ENCODE results near the gene RANGAP1.

DNA sequence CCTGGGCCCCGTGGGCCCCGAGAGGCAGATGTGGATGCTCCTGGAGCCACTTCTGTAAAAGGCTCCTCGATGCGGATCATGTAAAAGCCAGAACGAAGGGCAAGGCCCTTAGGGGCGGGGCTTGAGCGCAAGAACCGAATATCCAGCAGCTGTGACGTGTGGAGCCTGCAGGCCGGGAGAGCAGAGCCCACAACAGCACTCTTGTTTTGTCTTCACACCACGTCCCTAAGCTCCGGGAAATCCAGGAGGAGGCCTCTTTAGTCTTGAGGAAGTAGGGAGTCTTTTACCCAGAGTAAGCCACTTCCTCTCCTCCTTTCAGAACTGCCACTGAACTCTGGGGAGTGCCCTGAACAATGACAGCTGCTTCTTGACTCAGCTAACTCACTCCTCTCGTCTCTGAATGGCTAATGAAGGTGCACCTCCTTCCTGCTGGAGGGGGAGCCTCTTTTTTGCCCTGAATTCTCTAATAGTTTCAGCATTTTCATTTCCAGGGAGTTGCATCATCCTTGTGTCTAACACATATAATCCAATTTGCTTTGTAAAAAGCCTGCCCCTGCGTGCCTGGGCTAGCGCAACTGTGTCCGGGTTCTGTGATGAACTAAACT lies 68.3 kb downstream of the RANGAP1 start:
- TF ChIP-seq, protein P1, sequence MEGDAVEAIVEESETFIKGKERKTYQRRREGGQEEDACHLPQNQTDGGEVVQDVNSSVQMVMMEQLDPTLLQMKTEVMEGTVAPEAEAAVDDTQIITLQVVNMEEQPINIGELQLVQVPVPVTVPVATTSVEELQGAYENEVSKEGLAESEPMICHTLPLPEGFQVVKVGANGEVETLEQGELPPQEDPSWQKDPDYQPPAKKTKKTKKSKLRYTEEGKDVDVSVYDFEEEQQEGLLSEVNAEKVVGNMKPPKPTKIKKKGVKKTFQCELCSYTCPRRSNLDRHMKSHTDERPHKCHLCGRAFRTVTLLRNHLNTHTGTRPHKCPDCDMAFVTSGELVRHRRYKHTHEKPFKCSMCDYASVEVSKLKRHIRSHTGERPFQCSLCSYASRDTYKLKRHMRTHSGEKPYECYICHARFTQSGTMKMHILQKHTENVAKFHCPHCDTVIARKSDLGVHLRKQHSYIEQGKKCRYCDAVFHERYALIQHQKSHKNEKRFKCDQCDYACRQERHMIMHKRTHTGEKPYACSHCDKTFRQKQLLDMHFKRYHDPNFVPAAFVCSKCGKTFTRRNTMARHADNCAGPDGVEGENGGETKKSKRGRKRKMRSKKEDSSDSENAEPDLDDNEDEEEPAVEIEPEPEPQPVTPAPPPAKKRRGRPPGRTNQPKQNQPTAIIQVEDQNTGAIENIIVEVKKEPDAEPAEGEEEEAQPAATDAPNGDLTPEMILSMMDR (conservative IDR thresholded peaks at IDR 0.05 in 1 of 2, IDR thresholded peaks at IDR 0.05 in 1 of 2; ENCODE audit: low read depth in 1 of 2, low read length in 2 of 2), result no peak
- no peak for TF ChIP-seq EZH2 (IDR thresholded peaks at IDR 0.05; ENCODE audit: low read length, missing control alignments)
